ENCODE data around the gene TMEM17.

TMEM17 gene

GRCh38 chr2:62471404-62471803, 34.6 kb downstream of the TMEM17 start:
- DNase-seq, result no peak

GRCh38 chr2:62469548-62469947, 36.4 kb downstream of the TMEM17 start:
- no peak for DNase-seq

DNA sequence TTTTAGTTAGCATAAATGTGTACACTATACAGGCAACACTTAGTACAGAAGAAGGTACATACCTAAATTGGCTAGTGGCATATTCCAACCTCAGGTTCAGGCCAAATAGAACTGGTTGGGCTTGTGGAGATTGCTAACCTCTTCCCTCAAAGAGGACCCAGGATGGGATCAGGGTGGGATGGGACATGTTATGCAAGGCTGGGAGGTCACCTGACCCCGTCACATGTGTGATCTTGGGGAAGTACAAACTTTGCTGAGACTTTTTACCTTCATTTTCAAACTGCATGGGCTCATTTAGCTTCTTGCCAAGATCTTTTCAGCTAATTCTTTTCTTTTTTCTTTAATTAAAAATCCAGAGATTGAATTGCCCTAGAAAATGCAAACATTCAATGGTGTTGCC, 36.9 kb downstream of the TMEM17 start:
- no peak for DNase-seq

DNA sequence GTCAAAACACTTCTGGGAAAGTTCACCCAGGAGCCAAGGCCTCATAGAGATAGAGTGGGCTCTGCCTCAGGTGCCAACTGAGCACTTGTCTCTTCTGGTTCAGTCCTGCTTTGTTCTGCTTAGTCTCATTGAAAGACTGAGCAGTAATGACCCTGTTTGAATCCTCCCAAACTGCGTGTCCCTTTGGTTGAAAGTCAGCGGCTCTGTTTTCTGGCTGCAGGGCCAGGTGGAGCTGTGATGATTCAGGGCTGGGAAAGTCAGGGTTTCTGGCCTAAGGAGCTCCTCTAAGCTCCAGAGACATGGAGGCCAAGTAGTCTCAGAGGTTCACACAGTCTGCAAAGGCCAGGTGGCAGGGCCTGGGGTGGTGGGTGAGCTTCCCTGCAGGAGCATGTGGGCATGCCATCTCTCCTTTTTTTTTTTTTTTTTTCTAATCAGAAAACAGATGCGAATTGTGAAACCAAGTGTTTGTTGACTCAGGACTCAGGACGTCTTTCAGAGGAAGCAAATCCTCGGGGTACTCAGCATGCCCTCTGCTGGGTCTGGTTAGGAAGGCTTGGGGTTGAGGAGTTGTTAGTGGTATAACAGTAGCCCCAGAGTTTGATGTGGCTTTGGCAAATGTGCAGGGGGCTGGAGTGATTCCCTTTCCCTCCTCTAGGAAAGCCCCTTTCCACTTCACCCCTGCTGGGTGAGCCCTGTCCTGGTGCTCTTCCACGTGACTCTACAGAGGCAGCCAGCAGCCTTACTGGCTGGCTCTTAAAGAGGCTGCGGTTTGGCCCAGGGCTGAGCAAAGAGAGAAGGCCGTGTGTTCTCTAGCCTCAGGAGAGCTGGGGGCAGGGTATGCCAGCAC, 38.3 kb downstream of the TMEM17 start:
- DNase-seq, result peak; percentile 90

DNA sequence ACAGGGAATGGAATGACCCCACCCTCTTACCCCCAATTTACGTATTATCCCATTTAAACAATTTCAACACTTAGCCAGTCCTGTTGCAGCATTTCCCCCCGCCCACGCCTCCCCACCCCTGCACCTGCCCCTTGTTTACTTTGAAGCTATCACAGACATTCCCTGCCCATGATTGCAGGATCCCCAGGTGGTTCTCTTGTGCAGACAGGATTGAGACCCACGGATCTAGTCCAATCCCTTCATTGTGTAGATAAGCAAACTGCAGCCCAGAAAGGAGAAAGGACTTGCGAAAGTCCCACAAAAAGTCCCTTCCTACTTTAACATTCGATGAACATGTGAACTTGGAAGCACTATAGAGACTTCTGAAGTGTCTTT, 38.9 kb downstream of the TMEM17 start:
- peak; percentile 65 for DNase-seq

GRCh38 chr2:62466503-62466854, 39.5 kb downstream of the TMEM17 start:
- DNase-seq, result no peak

GRCh38 chr2:62465741-62466502, 40.1 kb downstream of the TMEM17 start:
- DNase-seq, result no peak

DNA sequence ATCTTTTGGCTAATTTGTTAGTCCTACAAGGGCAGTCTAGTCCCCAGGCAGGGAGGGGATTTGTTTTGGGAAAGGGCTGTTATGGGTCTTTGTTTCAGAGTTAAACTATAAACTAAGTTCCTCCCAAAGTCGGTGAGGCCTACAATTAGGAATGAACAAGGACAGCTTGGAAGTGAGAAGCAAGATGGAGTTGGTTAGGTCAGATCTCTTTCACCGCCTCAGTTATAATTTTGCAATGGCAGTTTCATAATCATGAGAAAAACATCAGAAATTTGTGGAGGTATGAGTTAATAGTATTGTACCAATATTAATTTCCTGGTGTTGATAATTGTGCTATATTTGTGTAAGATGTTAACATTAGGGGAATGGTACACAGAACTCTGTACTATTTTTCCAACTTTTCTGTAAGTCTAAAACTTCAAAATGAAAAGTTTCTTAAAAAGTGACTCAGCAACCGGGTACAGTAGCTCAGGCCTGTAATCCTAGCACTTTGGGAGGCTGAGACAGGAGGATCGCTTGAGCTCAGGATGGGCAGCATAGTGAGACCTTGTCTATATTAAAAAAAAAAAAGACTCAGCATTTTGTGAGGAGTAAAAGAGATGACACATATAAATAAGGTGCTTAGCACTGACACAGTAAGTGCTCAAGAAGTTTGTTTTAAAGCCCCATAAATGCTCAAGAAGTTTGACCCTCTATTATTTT, 40.8 kb downstream of the TMEM17 start:
- DNase-seq, result no peak

GRCh38 chr2:62464221-62465007, 41.6 kb downstream of the TMEM17 start:
- no peak for DNase-seq

DNA sequence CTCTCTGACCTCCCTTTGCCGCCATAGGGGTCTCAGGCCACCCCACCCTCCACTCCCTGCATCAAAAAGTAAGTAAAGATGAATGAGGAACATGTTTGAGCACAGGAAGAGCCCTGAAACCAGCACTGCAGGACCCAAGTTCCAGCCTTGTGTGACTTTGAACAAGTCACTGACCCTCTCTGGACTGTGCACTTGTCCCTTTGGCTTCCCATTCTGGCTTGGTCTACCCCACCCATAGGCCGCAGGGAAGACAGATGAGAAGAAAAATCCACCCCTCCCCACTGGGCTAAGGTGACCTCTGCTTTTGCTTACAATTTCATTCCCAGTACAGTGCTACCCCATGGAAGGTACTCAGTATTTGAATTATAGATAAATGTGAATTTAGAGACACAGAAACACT, 43.8 kb downstream of the TMEM17 start:
- DNase-seq, result no peak

GRCh38 chr2:62461707-62462106, 44.3 kb downstream of the TMEM17 start:
- no peak for DNase-seq

DNA sequence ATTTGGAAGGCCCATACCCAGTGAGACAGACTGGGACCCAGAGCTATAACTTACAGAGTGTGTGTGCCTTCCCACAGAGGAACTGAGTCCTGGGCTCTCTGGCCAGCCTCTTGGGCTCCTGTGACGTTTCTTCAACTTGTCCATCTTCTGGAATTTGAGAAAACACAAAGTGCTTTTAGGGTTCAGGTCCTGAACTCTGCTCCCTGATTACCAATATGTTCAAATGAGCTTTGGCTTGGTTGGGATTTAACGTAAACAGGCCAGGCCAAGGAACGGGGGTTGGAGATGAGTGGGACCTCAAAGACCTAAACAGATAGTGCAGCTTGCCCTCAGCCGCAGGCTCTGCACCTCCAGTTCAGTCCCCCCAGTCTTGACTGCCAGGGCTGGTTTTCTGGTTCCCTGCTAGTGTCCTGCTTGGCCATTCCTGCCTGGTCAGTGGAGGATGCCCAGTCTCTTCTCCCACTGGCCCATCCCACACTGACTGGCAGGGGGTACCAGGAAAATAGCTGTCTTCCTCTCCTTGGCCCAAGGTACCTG, 44.9 kb downstream of the TMEM17 start:
- DNase-seq, result no peak

DNA sequence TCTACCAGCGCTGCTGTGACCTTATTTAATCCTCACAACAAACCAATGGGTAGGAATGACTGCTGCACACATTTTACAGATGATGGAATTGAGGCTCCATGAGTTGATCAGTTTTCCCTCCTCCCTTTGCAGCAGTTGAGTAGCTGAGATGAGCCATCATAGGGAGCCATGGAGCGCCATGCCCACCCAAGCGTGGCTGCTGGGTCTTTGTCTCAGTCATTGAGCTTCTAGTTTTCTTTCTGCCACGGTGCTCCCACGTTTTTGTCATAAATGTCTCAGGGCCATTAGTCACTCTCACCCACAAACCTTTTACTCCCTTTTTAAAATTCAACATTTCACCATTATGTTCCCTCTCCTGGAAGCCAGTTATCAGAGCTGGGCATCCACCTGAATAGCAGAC, 45.8 kb downstream of the TMEM17 start:
- no peak for DNase-seq

DNA sequence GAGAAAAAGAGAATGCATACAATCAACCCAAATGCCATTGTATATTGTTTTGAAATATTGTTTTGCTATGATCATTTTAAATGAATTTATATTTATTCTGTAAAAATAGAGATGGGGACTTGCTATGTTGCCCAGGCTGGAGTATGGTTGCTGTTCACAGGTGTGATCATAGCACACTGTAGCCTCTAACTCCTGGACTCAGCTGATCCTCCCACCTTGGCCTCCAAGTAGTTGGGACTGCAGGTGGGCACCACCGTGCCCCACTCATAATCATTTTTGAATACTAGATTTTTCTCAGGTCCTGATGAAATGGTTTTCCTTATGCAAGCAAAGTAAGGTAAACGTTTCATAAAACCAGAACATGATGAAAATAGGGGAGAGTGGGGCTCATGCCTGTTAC, 46.3 kb downstream of the TMEM17 start:
- DNase-seq, result no peak

DNA sequence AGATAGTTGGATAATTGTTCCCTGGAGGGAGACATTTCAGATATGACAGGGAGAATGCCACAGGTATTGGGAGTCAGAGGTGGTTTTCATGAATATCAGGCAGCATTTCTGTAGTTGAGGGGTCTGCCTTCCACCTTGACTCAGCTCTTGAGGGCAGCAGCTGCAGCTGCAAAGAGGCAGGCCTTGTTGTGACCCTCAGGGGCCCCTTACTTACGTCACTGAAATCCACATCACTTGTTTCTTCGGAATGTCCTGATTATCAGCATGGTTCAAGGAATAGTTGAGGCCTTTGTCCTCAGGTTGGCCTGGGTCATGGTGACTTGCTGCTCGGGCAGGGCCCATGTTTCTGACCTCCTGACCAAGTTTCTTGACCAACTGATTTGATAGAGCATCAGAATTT, 46.9 kb downstream of the TMEM17 start:
- DNase-seq, result no peak

- DNase-seq, result no peak
Measured at GRCh38 chr2:62458671-62459081, 47.3 kb downstream of the TMEM17 start.

DNA sequence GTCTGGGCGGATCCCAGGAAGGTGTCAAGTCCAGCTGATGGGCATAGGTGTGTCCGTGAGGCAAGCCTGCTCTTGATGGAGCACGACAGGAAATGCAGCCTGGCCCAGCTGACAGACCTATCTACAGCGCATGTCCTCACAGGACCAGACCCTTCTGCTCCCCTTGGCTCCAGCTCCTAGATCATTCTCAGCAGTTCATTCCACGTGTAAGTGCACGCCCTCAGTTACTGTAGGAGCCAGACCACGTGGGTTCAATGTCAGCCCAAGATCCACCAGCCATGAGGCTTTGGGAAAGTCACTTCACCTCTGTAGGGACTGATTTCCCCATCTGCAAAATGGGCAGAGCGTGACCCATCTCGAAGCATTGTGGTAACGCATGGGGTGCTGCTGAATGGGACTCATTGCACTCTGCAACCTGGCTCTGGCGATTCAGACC, 47.8 kb downstream of the TMEM17 start:
- no peak for DNase-seq

DNA sequence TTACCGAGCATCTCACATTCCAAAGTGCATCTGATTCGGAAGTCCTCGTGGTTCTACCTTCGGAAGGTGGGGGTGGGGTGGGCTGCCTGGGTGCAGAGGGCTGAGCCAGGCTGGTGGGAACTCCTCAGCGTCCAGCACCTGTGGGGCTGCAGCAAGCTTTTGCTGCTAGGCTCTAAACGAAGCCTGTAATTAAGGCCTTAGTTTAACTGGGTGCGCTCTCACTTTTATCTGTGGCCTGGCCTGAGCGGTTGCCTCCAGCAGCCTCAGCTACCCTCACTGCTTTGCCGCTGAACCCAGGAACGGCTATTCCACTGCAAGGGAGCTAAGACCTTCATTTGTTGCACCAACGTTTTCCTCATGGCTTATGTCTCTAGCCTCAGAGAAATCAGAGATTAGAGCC, 48.4 kb downstream of the TMEM17 start:
- no peak for DNase-seq

DNA sequence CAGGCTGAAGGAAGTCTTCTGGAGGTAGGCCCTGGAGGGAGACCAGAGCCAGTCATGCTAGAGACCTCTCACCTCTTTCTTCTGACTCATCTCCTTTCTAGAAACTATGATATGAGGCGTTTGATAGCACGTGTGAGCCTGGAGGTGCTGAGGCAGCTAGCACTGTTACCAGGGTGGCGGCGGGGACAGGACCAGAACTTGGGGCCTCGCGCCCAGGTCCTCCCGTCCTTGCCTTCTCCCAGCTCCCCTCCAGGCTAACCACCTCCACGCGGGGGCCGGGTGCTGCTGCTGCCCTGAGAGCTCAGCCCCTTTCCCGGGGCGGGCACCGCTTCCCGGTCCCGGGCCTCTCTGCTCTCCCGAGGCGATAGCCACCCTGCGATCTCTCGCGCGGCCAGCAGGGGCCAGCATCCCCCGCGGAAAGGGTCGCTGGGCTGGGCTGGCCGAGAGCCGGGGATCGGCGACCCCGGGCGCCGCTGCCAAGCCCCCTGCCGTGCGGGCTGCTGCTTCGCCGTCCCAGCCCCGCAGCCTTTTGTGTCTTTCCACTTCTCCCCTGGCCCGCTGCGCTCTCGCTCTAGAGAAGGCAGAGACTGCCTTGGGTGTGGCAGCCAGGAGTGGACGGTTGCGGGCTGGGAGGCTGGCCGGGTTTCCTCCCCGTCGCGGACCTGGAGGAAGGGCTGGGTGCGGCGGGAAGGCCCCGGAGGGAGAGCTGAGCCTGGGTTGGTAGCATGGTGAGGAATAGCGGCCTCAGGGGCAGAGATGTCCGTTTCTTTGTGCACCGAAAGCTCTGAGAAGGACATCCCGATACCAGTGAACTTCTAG, 49.1 kb downstream of the TMEM17 start:
- DNase-seq, result no peak

DNA sequence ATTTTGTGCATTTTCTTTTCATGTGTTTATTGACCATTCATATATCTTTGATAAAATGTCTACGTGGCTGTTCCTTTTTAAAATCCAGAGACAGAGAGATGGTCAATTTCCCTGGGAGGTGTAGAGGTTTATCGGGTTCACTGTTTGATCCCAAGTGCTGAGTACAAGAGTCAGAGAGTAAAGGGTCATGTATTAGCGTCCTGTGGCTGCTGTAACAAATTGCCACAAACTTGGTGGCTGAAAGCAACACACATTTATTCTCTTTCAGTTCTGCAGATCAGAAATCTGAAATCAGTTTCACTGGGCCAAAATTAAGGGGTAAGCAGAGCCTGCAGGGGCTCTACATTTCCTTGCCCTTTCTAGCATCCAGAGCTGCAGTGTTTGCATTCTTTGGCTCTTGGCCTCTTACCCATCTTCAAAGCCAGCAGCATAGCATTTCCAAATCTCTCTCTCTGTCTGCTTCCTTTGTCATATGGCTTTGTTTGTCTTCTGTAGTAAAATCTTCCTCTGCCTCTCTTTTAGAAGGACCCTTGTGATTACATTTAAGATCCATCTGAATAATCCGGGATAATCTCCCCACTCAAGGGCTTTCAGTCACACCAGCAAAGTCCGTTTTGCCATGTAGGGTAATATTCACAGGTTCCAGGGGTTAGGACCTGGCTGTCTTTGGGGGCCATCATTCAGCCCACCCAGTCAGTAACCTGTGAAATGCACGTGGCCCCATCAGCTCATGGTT, 49.9 kb downstream of the TMEM17 start:
- DNase-seq, result no peak

GRCh38 chr2:62453955-62454354, 52.0 kb downstream of the TMEM17 start:
- DNase-seq, result no peak

Measured in NCI-H2029 (cell line).